ENCODE measurements around the gene SERINC5. TPM values are rescaled to one million over a fixed set of nuclear protein-coding genes. Genes with fewer than 3 reads are reported as not detected.

SERINC5 gene
- total RNA-seq, 1 donor from 2014 or later = 57.3 TPM

- Mint-ChIP-seq H3K9me3 (ENCODE audit: unreplicated experiment) (peaks cover 11% of the 10 kb centered on the region), H3K4me1 (ENCODE audit: low read depth, unreplicated experiment) (peaks cover 10% of the 10 kb centered on the region), H3K27me3 (ENCODE audit: low read depth, unreplicated experiment) (peaks cover 15% of the 10 kb centered on the region), H3K27ac (ENCODE audit: unreplicated experiment) (no peak overlapping the region), H3K36me3 (ENCODE audit: low read depth, unreplicated experiment) (peaks cover 7% of the 10 kb centered on the region), H3K4me3 (ENCODE audit: unreplicated experiment) (no peak overlapping the region)
- H2AFZ ChIP-seq (ENCODE audit: low read depth, low read length) = no peak overlapping the region
- H3K79me2 ChIP-seq (ENCODE audit: insufficient read depth, low read length) = no peaks in the 10 kb centered on the region
- no peak overlapping the region for H3K9ac ChIP-seq (ENCODE audit: low read length)
- H3K9me3 ChIP-seq (ENCODE audit: insufficient read depth, low read depth, low read length) = no peaks in the 10 kb centered on the region
- FAIRE-seq = no peak
- DNase-seq (ENCODE audit: low read depth) = no peak
- H3K36me3 ChIP-seq (ENCODE audit: insufficient read depth, low read length) = no peaks in the 10 kb centered on the region
- no peak overlapping the region for H3K27ac ChIP-seq (ENCODE audit: low read depth, low read length)
- no peaks in the 10 kb centered on the region for H3K4me1 ChIP-seq (ENCODE audit: insufficient read depth, low read length)
- no peak overlapping the region for H3K4me3 ChIP-seq (ENCODE audit: insufficient read depth, low read depth, low read length)
- no peak overlapping the region for H3K4me2 ChIP-seq (ENCODE audit: low read length)
- H4K20me1 ChIP-seq (ENCODE audit: insufficient read depth, low read length) = no peaks in the 10 kb centered on the region
- no peak for TF ChIP-seq EZH2 (IDR thresholded peaks at IDR 0.05; ENCODE audit: insufficient read depth, low read length)
- TF ChIP-seq, protein P1, sequence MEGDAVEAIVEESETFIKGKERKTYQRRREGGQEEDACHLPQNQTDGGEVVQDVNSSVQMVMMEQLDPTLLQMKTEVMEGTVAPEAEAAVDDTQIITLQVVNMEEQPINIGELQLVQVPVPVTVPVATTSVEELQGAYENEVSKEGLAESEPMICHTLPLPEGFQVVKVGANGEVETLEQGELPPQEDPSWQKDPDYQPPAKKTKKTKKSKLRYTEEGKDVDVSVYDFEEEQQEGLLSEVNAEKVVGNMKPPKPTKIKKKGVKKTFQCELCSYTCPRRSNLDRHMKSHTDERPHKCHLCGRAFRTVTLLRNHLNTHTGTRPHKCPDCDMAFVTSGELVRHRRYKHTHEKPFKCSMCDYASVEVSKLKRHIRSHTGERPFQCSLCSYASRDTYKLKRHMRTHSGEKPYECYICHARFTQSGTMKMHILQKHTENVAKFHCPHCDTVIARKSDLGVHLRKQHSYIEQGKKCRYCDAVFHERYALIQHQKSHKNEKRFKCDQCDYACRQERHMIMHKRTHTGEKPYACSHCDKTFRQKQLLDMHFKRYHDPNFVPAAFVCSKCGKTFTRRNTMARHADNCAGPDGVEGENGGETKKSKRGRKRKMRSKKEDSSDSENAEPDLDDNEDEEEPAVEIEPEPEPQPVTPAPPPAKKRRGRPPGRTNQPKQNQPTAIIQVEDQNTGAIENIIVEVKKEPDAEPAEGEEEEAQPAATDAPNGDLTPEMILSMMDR (IDR thresholded peaks at IDR 0.05; ENCODE audit: insufficient read depth, low read depth, low read length) = no peak
- peaks cover 2% of the 10 kb centered on the region for H3K27me3 ChIP-seq (ENCODE audit: insufficient read depth, low read length)
Measured at GRCh38 chr5:80109646-80110478, 146.0 kb downstream of the SERINC5 start.

DNA sequence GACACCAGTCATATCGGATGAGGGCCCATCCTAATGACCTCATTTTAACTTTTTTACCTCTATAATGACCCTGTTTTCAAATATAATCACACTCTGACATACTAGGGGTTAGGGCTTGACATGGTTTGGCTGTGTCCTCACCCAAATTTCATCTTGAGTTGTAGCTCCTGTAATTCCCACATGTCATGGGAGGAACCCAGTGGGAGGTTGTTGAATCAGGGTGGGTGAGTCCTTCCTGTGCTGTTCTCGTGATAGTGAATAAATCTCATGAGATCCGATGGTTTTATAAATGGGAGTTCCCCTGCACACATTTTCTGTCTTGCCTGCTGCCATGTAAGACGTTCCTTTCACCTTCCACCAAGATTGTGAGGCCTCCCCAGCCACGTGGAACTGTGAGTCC is 148.9 kb downstream of the SERINC5 start:
- H4K20me1 ChIP-seq (ENCODE audit: insufficient read depth, low read length) = no peaks in the 10 kb centered on the region
- no peak for TF ChIP-seq EZH2 (IDR thresholded peaks at IDR 0.05; ENCODE audit: insufficient read depth, low read length)
- TF ChIP-seq, protein P1 (IDR thresholded peaks at IDR 0.05; ENCODE audit: insufficient read depth, low read depth, low read length) = no peak
- no peak for FAIRE-seq
- Mint-ChIP-seq H3K27ac (ENCODE audit: unreplicated experiment) (no peak overlapping the region), H3K36me3 (ENCODE audit: low read depth, unreplicated experiment) (peaks cover 5% of the 10 kb centered on the region), H3K27me3 (ENCODE audit: low read depth, unreplicated experiment) (peaks cover 25% of the 10 kb centered on the region), H3K9me3 (ENCODE audit: unreplicated experiment) (peaks cover 6% of the 10 kb centered on the region), H3K4me3 (ENCODE audit: unreplicated experiment) (no peak overlapping the region), H3K4me1 (ENCODE audit: low read depth, unreplicated experiment) (peaks cover 10% of the 10 kb centered on the region)
- H2AFZ ChIP-seq (ENCODE audit: low read depth, low read length) = no peak overlapping the region
- no peak overlapping the region for H3K27ac ChIP-seq (ENCODE audit: low read depth, low read length)
- DNase-seq (ENCODE audit: low read depth) = no peak
- peaks cover 2% of the 10 kb centered on the region for H3K27me3 ChIP-seq (ENCODE audit: insufficient read depth, low read length)
- H3K4me3 ChIP-seq (ENCODE audit: insufficient read depth, low read depth, low read length) = no peak overlapping the region
- no peaks in the 10 kb centered on the region for H3K9me3 ChIP-seq (ENCODE audit: insufficient read depth, low read depth, low read length)
- H3K9ac ChIP-seq (ENCODE audit: low read length) = no peak overlapping the region
- no peaks in the 10 kb centered on the region for H3K36me3 ChIP-seq (ENCODE audit: insufficient read depth, low read length)
- no peaks in the 10 kb centered on the region for H3K79me2 ChIP-seq (ENCODE audit: insufficient read depth, low read length)
- H3K4me1 ChIP-seq (ENCODE audit: insufficient read depth, low read length) = no peaks in the 10 kb centered on the region
- no peak overlapping the region for H3K4me2 ChIP-seq (ENCODE audit: low read length)

Data from astrocyte (in vitro differentiated cells and primary cell).